Gastroesophageal sphincter (tissue), 4 donors: ENCODE results near the gene PGAP2. TPM values are rescaled to one million over a fixed set of nuclear protein-coding genes. Genes with fewer than 3 reads are reported as not detected.

ENCODE experiments used
- ATAC-seq: fragments of 150-250 bp; one replicate; pipeline ENCODE4 v1.9.1; 2016; ENCODE audit warnings: mild to moderate bottlenecking, moderate library complexity
- H3K27ac ChIP-seq, 4 donors: fragments of 200-600 bp; sonication (generic) in 3 of 4; 1 replicate in 3 of 4; 2 replicates in 1 of 4; pipeline ENCODE4 v1.5.1; 2016 to 2019
- H3K27me3 ChIP-seq: fragments of 200-600 bp; sonication (generic); one replicate; pipeline ENCODE4 v1.5.1; 2019
- H3K36me3 ChIP-seq, 2 donors: fragments of 200-600 bp; sonication (generic); one replicate each; pipeline ENCODE4 v1.5.1; 2019; ENCODE audit warnings: control low read depth in 1 of 2
- H3K4me1 ChIP-seq, 3 donors: fragments of 200-600 bp; sonication (generic); 1 replicate in 2 of 3; 2 replicates in 1 of 3; pipeline ENCODE4 v1.5.1; 2016 to 2019; ENCODE audit warnings: control low read depth in 2 of 3
- H3K4me3 ChIP-seq, 2 donors: fragments of 200-600 bp; sonication (generic); one replicate each; pipeline ENCODE4 v1.5.1; 2019; ENCODE audit warnings: mild to moderate bottlenecking in 1 of 2, moderate library complexity in 1 of 2
- H3K9me3 ChIP-seq, 3 donors: fragments of 200-600 bp; sonication (generic); one replicate each; pipeline ENCODE4 v1.5.1; 2017 to 2019; ENCODE audit warnings: control low read depth in 2 of 3
- CTCF ChIP-seq, 4 experiments: fragments of 200-600 bp in 2 of 4; fragments of 450-650 bp in 2 of 4; sonication (generic) in 1 of 4; IDR thresholded peaks; one replicate each; pipeline ENCODE4 v1.5.1; 2017 to 2019; ENCODE audit warnings: antibody characterized with exemption in 4 of 4, mild to moderate bottlenecking in 2 of 4, moderate library complexity in 2 of 4
- EP300 ChIP-seq: sonication (generic); formaldehyde crosslinking; IDR thresholded peaks from one replicate; pipeline ENCODE4 v1.6.1; 2017; ENCODE audit warnings: antibody characterized with exemption, mild to moderate bottlenecking
- POLR2A ChIP-seq, 2 donors: fragments of 450-650 bp; IDR thresholded peaks; one replicate each; pipeline ENCODE4 v1.6.1; 2017; ENCODE audit warnings: antibody characterized with exemption in 2 of 2, mild to moderate bottlenecking in 2 of 2, moderate library complexity in 1 of 2
- POLR2AphosphoS5 ChIP-seq: sonication (generic); formaldehyde crosslinking; IDR thresholded peaks from one replicate; pipeline ENCODE4 v1.6.1; 2017; ENCODE audit warnings: antibody characterized with exemption
- WGBS, 2 donors: methylation state at CpG; one replicate each; pipeline ENCODE4 v1.1.5; 2018; ENCODE audit warnings: low coverage in 1 of 2; 5-methylcytosine and 5-hydroxymethylcytosine counted together
- total RNA-seq, 4 donors: library from RNA; depleted of rRNA; stranded (reverse); fragments of >200 nt; gene quantifications; one replicate each; pipeline ENCODE4 v1.1.0, GENCODE V29; 2016

The PGAP2 gene
- total RNA-seq, 4 donors from 2014 or later = 4.2 to 12.0 (median 5.1) TPM

GRCh38 chr11:3797329-3798090 is 10.8 kb upstream of the PGAP2 start, which contains the start of gene NUP98:
NUP98 (minus strand) TSS chr11:3797554; CDS start chr11:3782117, 15,437 bp downstream.
- peak in 2 of 4 experiments; percentile 19 to 35 for TF ChIP-seq CTCF (IDR thresholded peaks at IDR 0.05)
- no peak for TF ChIP-seq EP300
- TF ChIP-seq POLR2AphosphoS5 = peak; percentile 99
- TF ChIP-seq POLR2A (IDR thresholded peaks at IDR 0.05) = peak; percentile 99
- ATAC-seq = peak; percentile 94
- 0% methylated on average over 14 to 19 of the region's 86 CpGs for WGBS, 2 donors

DNA sequence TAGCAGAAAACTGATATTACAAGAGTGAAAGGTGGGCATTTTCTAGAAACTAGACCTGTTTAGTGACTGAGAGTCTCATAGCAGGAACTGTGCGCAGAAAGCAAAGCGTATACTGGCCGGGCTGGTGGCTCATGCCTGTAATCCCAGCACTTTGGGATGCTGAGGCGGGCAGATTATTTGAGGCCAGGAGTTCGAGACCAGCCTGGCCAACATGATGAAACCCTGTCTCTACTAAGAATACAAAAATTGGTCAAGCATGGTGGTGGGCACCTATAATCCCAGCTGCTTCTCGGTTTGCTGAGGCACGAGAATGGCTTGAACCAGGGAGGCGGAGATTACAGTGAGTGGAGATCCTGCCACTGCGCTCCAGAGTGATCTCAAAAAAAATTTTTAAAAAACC is 9.2 kb upstream of the PGAP2 start:
- H3K36me3 ChIP-seq = peaks cover 0 to 6% of the 10 kb centered on the region in 2 donors
- TF ChIP-seq POLR2A (IDR thresholded peaks at IDR 0.05) (no peak), CTCF (IDR thresholded peaks at IDR 0.05) (no peak), EP300 (no peak)
- no peak overlapping the region for H3K27ac ChIP-seq
- H3K4me1 ChIP-seq = peaks cover 0 to 37% (median 22%) of the 10 kb centered on the region in 3 donors
- no peaks in the 10 kb centered on the region for H3K9me3 ChIP-seq
- H3K4me3 ChIP-seq = no peak overlapping the region
- WGBS, 2 donors = 92 to 94% methylated on average over 5 to 9 of the region's 9 CpGs
- no peak for ATAC-seq
- no peaks in the 10 kb centered on the region for H3K27me3 ChIP-seq

More at GRCh38 chr11:3797329-3798090, 10.8 kb upstream of the PGAP2 start, which contains the start of gene NUP98:
- Histone ChIP-seq H3K4me1 (peaks cover 0 to 44% (median 22%) of the 10 kb centered on the region in 3 donors), H3K27ac (peak within 1 kb of the TSS; percentile 96 to 99 (median 96)), H3K9me3 (no peaks in the 10 kb centered on the region), H3K36me3 (peaks cover 0 to 22% of the 10 kb centered on the region in 2 donors), H3K27me3 (no peaks in the 10 kb centered on the region), H3K4me3 (peak within 1 kb of the TSS; percentile 92 to 97)

DNA sequence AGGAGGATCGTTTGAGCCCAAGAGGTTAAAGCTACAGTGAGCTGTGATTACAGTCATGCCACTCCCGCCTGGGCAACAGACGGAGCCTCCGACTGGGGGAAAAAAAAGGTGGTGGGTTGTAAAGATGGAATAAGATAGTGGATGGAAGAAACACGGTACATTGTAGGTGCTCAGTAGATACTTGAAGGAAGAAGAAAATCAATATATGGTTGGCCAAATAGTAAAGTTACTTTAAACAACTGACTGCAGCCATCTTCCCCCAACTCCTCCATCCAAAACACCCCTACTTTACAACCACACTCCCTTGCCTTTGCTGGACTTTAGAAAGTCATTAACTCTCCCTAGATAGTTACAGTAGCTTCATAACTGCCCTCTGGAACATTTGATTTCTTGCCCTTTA is 8.5 kb upstream of the PGAP2 start:
- no peak for TF ChIP-seq CTCF (IDR thresholded peaks at IDR 0.05)
- no peak for TF ChIP-seq EP300
- TF ChIP-seq POLR2AphosphoS5 = no peak
- TF ChIP-seq POLR2A (IDR thresholded peaks at IDR 0.05) = no peak
- no peaks in the 10 kb centered on the region for H3K9me3 ChIP-seq
- H3K27me3 ChIP-seq = no peaks in the 10 kb centered on the region
- 65 to 81% methylated on average over 2 to 4 of the region's 5 CpGs for WGBS, 2 donors
- H3K36me3 ChIP-seq = no peaks in the 10 kb centered on the region
- peaks cover 0 to 30% (median 15%) of the 10 kb centered on the region in 3 donors for H3K4me1 ChIP-seq
- no peak overlapping the region for H3K4me3 ChIP-seq
- no peak overlapping the region for H3K27ac ChIP-seq
- no peak for ATAC-seq

GRCh38 chr11:3802011-3802790 is 6.2 kb upstream of the PGAP2 start:
- Histone ChIP-seq H3K4me3 (no peak overlapping the region), H3K36me3 (no peaks in the 10 kb centered on the region), H3K4me1 (peaks cover 0 to 12% (median 5%) of the 10 kb centered on the region in 3 donors), H3K9me3 (no peaks in the 10 kb centered on the region), H3K27me3 (no peaks in the 10 kb centered on the region), H3K27ac (no peak overlapping the region)
- WGBS, 2 donors = 55 to 64% methylated on average over 2 to 3 of the region's 4 CpGs
- TF ChIP-seq POLR2A (IDR thresholded peaks at IDR 0.05) = no peak
- no peak for TF ChIP-seq POLR2AphosphoS5
- no peak for TF ChIP-seq EP300
- no peak for TF ChIP-seq CTCF (IDR thresholded peaks at IDR 0.05)
- ATAC-seq = no peak
